Right renal cortex interstitium (tissue), 3 donors: ENCODE measurements around the gene SLC38A3. TPM values are rescaled to one million over a fixed set of nuclear protein-coding genes. Genes with fewer than 3 reads are reported as not detected.

ENCODE experiments used
- DNase-seq, 3 donors: peaks; one replicate each; pipeline ENCODE4 v3.0.0-alpha.2; 2013; ENCODE audit warnings: low read depth in 3 of 3, low spot score in 2 of 3
- polyA plus RNA-seq, 3 donors: library from polyadenylated mRNA; unstranded; fragments of 120-200 nt; gene quantifications; one replicate each; pipeline ENCODE4 v1.2.1, GENCODE V29; 2013; ENCODE audit not compliant: insufficient read length in 3 of 3

SLC38A3 gene
- polyA plus RNA-seq, 3 donors: 5.0 to 11.0 (median 6.8) TPM

DNA sequence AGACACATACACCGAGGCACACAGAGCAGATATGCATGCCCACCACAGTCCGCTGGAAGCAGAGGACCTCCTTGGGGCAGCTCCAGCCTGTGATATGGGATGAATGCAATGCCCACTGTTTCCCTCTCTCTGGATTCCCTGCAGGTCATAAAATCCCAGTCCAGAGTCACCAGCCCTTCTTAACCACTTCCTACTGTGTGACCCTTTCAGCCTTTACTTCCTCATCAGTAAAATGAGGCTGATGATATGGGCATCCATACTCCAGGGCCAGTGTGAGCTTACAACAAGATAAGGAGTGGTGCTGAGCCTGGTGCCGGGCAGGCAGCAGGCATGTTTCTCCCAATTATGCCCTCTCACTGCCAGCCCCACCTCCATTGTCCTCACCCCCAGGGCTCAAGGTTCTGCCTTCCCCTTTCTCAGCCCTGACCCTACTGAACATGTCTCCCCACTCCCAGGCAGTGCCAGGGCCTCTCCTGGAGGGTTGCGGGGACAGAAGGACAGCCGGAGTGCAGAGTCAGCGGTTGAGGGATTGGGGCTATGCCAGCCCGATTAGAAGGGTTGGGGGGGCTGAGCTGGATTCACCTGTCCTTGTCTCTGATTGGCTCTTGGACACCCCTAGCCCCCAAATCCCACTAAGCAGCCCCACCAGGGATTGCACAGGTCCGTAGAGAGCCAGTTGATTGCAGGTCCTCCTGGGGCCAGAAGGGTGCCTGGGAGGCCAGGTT is 14.0 kb upstream of the SLC38A3 start, which contains the start of gene GNAT1:
GNAT1 (plus strand) TSS at position 675 of the 725 bp plus-strand sequence. CDS start 116 bp downstream, outside the sequence.
- DNase-seq: no peak

DNA sequence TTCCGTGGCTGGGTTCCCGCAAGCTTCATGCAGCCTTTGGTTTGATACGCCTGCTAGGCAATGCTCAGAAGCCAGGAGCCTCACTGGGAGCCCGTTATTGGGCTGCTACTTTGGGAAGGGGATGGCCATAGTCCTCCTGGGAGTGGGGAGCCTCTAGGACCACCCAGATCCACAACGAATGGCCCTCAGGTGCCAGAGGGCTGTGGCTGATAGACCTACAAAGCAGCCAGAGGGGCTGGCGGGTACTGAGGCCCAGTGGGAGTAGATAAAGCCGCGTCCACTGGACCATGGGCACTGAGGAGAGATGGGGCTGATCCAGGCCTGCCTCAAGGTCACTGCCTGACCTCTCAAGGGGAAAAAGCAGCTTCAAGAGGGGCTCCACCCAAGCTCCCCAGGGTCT is 12.9 kb upstream of the SLC38A3 start:
- DNase-seq: no peak

DNA sequence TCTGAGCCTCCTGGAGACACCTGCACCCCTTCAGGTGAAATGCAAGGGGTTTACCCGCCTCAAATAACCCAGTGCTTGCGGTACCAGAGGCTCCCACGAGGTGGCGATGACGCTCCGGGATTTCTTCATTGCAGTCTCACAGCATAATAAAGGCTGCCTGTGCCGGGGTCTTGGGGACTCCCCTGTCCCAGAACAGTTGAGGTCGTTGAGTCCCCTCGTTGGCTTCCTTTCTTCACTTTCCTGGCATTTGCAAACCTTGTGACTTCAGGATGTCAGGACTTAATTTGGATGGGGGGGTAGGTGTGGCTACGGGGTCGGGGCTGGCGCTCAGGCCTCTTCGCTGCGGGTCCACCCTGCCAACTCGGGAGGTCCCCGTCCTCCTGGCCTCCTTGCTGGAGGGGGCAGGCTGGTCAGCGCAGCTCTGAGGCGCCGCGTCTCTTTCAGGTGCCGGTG is 12.4 kb upstream of the SLC38A3 start:
- DNase-seq: peak in 1 of 3 donors; percentile 58

DNA sequence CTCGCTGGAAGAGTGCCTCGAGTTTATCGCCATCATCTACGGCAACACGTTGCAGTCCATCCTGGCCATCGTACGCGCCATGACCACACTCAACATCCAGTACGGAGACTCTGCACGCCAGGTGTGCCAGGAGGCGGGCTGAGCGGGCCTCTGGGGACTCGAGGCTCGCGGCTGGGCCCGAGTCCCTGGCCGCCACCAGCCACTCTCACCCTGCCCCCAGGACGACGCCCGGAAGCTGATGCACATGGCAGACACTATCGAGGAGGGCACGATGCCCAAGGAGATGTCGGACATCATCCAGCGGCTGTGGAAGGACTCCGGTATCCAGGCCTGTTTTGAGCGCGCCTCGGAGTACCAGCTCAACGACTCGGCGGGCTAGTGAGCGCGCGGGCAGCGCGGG is 11.8 kb upstream of the SLC38A3 start:
- DNase-seq: no peak

DNA sequence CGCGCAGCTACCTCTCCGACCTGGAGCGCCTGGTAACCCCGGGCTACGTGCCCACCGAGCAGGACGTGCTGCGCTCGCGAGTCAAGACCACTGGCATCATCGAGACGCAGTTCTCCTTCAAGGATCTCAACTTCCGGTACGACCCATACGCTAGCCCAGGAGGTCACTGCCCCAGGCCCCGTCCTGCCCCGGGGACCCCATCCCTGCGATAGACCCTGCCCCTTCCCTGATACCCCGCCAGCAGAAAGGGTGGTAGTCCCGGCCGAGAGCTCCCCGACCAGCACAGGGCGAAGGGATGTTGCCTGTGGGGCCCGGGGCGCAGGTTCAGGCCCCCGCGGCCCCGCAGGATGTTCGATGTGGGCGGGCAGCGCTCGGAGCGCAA is 11.3 kb upstream of the SLC38A3 start:
- no peak for DNase-seq

DNA sequence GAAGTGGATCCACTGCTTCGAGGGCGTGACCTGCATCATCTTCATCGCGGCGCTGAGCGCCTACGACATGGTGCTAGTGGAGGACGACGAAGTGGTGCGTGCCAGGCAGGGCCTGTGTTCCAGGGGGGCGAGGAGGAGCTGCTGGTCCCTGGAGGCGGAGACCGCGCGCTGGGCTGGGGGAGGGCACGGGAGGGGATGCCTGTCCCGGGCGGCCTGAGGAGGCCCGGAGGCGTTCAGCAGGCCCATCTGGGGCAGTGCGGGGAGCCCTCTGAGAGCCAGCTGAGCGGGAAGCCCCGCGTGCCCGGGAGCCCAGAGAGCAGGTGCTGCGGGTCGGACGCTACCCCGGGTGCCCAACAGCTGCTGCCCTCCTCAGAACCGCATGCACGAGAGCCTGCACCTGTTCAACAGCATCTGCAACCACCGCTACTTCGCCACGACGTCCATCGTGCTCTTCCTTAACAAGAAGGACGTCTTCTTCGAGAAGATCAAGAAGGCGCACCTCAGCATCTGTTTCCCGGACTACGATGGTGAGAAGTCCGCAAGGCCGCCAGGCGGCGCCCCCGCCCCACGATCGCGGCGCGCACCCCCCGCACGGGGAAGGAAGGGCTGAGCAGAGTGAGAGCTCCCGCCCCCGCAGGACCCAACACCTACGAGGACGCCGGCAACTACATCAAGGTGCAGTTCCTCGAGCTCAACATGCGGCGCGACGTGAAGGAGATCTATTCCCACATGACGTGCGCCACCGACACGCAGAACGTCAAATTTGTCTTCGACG is 10.8 kb upstream of the SLC38A3 start:
- DNase-seq: no peak

DNA sequence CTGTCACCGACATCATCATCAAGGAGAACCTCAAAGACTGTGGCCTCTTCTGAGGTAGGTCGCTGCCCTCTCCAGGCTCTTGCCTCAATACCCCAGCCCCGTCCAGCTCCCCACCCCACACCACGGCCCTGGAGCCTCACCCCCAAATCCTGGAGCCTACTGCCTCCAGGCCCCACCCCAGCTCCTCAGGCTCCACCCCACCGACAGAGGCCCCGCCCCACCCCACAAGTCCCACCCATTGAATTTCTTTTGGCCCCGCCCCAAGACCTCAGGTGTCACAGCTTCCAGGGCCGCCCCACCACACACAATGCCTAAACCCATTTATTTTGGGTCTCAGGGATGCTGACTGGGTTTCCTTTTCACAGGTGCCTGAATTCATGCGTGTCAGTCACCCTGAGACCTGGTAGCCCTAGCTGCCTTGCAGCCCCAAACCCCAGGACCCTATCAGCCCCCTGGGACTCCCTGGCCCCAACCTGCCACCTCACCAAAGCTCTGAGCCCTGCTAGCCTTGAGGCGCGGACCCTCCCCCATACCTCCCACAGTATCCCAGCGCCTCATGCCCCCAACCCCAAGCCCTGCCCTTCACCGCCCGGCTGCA is 10.1 kb upstream of the SLC38A3 start:
- DNase-seq: no peak

DNA sequence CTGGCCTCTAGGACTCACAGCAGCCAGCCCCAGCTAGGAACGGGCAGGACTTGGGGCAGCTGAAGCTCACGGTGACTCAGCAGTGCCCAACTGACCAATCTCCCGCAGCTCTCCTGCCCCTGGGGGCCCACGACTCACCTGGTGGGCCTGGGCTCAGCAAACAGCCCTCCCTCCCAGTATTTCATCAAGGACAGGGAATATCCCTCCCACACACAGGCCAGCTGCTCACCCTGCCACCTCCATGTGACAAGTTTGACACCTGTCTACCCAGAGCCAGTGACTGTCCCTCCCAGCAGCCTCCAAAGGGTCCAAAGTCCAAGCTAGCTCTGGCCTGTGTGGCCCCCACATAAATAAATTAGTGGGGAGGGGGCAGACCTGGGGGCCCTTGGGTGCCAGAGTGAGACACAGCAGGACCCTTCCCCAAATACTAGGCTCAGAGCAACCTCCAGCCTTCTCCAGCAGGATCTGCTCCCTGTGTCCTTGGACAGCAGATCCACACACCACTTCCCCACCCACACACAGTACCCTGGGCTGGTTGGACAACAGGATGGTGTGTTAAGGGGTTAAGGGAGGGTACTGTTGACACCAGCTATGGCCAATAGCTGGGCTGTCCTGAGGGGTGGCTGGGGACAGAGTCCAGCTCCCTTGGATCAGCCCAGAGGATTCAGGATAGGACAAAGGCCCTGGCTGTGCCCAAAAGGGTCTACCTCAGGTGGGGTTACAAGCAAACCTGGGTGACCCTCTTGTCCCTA is 9.4 kb upstream of the SLC38A3 start:
- DNase-seq: no peak

DNA sequence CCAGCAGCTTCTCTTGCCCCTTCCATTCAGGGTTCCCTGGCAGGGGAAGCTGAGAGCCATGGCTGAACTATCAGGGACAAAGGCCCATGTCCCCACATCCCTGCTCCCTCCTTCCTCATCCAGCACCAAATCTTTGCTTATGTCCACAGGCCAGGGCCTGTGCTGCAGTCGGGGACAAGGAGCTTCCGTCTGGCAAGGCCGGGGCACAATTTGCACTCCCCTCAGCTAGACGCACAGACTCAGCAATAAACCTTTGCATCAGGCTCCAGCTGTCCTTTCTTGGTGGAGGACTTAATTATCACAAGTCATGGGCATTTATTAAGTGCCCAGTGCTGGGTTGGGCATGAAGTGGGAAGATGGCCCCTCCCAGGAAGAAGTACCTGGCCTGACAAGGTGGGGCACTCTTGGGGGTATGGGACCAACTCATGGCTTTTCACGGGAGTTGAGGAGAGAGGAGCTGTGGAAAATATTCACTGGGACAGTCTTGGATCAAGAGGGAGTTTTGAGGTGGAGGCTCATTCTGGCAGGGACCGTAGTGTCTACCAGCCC is 8.7 kb upstream of the SLC38A3 start:
- DNase-seq: no peak

DNA sequence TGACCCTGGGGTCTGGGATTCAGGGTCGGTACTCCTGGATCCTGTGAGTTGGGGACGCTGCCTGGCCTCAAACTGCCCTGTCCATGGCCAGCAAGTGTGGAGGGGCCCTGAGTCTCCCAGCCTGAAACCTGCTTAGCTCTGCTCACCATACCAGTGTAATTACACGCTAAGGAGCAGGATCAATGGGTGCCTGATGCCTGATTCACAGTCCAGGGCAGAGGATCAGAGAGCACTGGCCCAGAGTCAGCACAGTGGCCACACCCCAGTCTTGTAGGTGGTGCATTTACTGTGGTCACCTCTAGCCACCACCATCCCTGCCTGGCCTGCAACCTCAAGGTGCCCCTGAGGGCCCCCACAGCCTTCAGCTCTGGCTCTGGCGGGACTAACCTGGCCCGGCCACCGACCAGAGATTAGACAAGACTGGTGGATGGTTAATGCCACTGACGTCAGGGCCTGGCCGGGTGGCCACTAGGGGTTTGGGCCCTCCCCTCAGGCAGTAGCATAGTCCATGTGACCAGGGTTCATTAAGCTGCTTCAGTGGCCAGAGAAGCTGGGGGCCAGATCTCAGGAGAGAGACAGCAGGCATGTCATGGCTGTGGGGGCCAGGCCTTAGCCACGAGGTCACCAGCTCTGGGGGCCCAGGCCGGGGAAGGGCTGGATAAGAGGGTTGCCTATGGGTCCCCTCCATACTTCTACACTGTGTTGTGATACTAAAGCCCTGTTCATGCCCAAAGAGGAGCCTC is 3.3 kb upstream of the SLC38A3 start:
- no peak for DNase-seq

DNA sequence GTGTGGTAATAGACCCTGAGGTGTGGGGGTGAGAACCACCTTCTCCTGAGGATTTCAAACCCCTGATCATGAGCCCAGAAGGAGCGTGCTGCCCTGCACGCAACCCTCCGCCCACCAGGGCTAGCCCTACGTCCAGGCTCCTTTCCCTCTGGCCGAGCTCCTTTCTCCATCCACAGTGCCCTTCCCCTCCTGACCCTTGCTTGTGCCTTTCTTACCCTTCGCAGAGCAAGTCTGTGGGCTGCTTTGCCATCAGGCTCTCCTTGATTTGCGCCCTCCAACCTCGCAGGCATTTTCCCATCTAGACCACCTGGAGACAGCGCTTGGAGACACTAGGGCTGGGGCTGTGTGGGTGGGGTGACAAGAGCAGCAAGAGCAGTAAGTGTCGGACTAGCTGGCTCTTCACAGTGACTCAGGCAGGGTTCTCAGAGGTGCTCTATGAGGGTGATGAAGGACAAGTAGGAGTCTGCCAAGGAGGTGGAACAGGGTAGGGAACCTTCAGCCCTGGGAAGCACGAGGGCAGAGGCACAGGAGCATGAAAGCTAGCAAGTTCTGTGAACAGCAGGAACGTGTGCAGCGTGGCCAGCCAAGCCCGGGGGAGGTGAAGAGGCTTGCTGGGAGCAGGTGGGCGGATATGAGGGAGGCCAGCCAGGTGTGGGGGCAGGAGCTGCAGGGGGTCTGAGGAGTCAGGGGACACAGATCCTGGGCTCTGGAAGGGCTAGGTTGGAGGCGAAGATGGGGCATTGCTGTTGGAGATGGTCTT is 2.5 kb upstream of the SLC38A3 start:
- DNase-seq: no peak

DNA sequence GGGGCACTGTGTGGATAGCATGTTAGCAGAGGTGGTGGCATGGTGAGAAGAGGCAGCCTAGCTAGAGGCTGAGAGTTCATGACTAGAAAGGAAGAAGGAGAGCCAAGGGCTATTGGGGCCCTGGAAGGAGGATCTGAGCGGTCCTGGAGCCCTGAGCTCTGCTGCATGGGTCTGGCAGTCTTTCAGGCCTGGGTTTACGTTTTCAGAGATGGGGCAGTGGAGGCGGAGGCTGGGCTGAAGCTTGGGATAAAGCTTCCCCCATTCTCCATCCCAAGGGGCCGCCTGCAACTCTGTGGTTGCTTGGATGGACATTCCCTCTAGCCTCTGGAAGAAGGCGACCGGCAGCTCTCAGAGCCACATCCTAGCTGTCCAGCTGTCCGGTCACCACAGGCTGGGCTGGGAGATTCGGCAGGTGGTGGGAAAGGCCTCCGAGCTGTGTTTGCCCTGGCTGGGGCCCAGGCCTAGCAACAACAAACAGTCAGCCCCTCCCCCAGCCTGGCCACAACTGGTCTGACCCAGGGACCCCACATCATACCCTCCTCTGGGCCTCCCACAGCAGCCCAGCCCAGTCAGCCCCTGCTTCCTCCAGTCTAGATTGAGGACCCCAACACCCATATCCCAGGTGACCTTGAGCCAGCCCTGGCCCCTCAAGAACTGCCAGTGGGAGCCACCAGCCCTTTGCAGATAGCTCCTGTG is 1.8 kb upstream of the SLC38A3 start:
- DNase-seq: no peak

DNA sequence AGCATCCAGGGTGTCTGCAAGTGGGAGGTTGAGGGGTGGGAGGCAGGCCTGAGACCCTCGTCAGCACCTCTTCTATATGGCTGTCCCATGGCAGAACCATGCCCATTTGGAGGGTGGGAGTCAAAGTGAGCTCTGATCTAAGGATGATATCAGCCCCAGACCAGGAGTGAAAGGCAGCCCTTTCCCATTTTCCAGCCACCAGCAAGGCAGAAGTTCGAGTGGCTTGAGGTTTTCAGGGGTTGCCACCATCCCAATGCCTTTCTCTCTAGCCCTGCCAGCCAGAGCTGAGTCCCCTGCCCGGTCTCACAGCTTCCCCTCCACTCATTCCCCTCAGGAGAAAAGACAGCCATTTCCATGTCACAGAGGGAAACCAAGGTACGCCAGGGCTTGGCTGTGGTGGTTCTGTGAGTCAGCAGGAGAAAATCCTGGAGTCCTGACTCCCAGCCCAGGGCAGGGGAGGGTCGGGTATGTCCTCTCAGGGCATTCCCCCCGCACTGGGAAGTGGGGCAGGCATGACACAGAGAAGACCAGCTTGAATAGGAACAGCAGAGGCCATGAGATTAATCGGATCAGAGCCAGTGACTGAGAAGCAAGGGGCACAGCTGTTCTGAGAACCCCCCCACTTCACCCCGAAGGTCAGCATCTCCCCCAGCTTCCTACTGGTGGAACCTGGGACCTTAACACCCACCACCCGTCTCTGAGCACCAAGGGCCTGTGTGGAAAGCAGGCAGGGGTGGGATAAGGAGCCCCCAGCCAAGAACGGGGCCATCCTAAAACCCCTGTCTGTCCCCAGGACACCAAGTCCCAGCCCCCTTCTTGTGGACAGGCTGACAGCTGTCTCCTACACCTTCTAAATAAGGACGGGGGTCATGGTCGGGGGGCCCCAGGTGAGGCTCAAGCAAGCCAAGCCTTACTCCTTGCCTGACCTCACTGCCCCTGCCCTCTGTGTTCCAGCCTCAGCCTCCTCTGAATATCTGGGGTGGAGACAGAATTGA is 965 bp upstream of the SLC38A3 start:
- no peak for DNase-seq

DNA sequence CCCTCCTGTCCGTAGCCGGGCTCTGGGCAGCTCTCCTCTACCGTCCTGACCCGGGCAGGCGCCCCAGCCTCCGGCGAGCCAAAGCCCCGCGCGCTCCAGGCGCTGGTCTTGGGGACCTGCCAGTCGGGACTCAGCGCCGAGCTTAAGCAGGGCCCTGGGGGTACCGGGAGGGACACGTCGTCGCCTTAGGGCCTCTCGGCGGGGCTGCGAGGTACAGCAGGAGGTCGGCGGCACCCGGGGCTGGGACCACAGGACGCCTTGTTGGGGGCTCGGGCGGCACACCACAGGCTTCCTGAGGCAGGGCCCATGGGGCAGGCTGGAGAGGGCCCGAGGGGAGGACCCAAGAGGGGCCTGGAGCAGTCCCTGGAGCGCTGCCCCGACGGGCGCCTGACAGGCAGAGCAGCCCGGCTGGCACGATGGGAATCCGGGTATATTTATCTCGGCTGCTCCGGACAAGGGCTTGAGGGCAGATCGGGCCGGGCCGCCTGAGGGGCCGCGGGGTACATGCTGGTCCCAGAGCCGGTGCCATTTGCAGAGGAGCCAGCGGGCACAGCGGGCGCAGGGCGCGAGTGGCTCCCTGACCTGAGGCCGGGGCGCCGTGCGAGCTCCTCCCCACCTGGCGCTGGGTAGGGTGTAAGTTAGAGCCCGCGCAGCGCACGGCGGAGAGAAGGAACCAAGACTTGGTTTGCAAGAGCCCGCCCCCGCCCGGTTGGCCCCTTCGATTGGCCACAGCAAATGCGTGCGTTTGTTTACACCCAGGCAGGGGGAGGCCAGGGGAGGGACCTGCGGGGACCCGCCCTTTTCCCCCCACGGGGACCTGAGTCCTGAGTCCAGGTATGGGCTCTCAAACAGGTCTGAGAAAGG is 574 bp downstream of the SLC38A3 start:
- no peak for DNase-seq

DNA sequence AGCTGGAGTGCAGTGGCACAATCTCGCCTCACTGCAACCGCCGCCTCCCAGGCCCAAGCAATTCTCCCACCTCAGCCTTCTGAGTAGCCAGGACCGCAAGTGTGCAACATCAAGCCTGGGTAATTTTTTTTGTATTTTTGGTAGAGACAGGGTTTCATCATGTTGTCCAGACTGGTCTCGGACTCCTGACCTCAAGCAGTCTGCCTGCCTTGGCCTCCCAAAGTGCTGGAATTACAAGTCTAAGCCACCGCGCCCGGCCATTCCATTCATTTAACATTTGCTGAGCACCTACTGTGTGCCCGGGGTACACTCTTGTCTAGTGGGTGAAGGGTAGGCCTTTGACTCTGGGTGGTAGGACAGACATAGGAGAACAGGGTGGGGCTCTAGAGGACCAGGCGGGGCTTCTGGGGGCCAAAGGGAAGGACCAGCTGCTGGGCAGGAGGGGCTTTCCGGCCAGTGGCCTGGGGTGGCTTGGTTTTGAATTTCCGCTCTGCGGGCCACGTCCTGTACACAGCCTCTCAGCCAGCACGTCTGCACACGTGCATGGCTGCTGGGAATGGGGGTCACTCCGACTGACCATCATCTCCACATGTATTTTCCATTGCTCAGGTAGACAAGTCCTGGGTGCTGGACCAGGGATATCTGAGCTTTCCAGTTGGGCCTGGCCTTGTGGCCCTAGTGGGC is 2.4 kb downstream of the SLC38A3 start:
- DNase-seq: no peak
